ENCODE measurements around the gene FRMD4A.

FRMD4A gene

DNA sequence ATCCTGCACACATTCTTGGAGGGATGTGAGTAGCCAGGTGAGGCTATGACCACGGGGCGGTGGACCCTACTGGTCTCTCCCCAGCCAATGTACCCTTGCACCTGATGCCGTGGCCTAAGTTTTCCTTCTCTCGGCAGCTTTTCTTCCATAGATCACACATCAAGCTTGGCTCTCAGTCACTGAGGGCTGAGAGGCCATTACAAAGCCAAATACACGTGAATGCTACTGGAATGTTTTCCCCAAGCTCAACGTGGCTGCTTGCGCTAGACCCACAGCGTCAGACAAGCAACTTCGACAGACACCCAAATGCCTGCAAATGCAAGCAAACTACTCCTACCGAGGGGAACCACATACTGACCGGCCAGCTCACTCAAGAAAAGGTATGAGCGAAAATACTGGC is 660.8 kb downstream of the FRMD4A start:
- POLR2A ChIA-PET: no interaction called here
- CTCF ChIA-PET: interaction anchor here (0.7 kb wide), 1 partner anchor 12 kb away, joined by 4 read pairs; no protein-coding TSS in a partner anchor
- no peak for DNase-seq (ENCODE audit: extremely low spot score)
- TF ChIP-seq, protein P1, sequence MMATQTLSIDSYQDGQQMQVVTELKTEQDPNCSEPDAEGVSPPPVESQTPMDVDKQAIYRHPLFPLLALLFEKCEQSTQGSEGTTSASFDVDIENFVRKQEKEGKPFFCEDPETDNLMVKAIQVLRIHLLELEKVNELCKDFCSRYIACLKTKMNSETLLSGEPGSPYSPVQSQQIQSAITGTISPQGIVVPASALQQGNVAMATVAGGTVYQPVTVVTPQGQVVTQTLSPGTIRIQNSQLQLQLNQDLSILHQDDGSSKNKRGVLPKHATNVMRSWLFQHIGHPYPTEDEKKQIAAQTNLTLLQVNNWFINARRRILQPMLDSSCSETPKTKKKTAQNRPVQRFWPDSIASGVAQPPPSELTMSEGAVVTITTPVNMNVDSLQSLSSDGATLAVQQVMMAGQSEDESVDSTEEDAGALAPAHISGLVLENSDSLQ (IDR thresholded peaks at IDR 0.05): no peak
- TF ChIP-seq BHLHE40 (IDR thresholded peaks at IDR 0.05; ENCODE audit: borderline replicate concordance): no peak
- no peak for TF ChIP-seq CTBP1 (IDR thresholded peaks at IDR 0.05; ENCODE audit: borderline replicate concordance)
- no peak for TF ChIP-seq FOXM1 (IDR thresholded peaks at IDR 0.05; ENCODE audit: borderline replicate concordance)
- TF ChIP-seq TARDBP (IDR thresholded peaks at IDR 0.05): no peak
- no peak for TF ChIP-seq NFRKB (IDR thresholded peaks at IDR 0.05)
- TF ChIP-seq ZNF384 (IDR thresholded peaks at IDR 0.05): no peak
- TF ChIP-seq SP1 (IDR thresholded peaks at IDR 0.05): no peak
- no peak for TF ChIP-seq ARNT (IDR thresholded peaks at IDR 0.05)
- no peak for TF ChIP-seq HDGF (IDR thresholded peaks at IDR 0.05; ENCODE audit: borderline replicate concordance)
- TF ChIP-seq L3MBTL2 (conservative IDR thresholded peaks at IDR 0.05): no peak
- no peak for TF ChIP-seq SUZ12 (IDR thresholded peaks at IDR 0.05)
- TF ChIP-seq FOXA1 (IDR thresholded peaks at IDR 0.05): no peak
- TF ChIP-seq ELF4 (IDR thresholded peaks at IDR 0.05): no peak
- TF ChIP-seq FOXK2 (IDR thresholded peaks at IDR 0.05): no peak

DNA sequence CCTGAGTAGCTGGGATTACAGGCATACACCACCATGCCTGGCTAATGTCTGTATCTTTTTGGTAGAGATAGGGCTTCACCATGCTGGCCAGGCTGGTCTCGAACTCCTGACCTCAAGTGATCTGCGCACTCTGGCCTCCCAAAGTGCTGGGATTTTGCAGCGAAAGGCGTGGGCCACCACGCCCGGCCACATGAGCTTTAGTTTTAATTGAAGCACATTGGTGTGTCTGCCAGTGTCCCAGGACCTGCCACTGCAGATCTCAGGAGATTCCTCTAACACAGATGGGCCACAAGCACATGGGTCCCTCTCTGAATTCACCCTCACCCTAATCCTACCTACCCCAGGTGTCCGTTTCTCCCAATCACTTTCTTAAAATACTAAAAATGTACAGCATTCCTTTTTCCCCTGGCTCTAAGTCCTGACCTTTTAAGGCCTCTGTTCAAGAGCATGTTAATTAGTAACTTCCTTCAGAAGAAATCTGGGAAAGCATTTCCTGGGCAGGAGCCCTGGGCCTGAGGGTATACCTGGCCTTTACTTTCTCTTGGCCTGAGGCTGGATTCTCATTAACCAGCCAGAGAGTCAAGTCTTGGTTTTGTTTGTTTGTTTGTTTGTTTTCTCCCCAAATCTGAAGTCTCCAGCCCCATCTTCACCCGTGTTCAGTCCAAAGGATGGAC is 661.4 kb downstream of the FRMD4A start:
- TF ChIP-seq FOXA1 (IDR thresholded peaks at IDR 0.05) (no peak), L3MBTL2 (conservative IDR thresholded peaks at IDR 0.05) (no peak), ARNT (IDR thresholded peaks at IDR 0.05) (no peak), TARDBP (IDR thresholded peaks at IDR 0.05) (no peak), CTBP1 (IDR thresholded peaks at IDR 0.05; ENCODE audit: borderline replicate concordance) (no peak), ELF4 (IDR thresholded peaks at IDR 0.05) (no peak), BHLHE40 (IDR thresholded peaks at IDR 0.05; ENCODE audit: borderline replicate concordance) (no peak), LEF1 (IDR thresholded peaks at IDR 0.05; ENCODE audit: borderline replicate concordance) (no peak), SP1 (IDR thresholded peaks at IDR 0.05) (no peak), FOXK2 (IDR thresholded peaks at IDR 0.05) (no peak), ZNF384 (IDR thresholded peaks at IDR 0.05) (no peak), HDGF (IDR thresholded peaks at IDR 0.05; ENCODE audit: borderline replicate concordance) (no peak), SUZ12 (IDR thresholded peaks at IDR 0.05) (no peak), FOXM1 (IDR thresholded peaks at IDR 0.05; ENCODE audit: borderline replicate concordance) (no peak), NFRKB (IDR thresholded peaks at IDR 0.05) (no peak)
- TF ChIP-seq, protein P1 (IDR thresholded peaks at IDR 0.05): no peak
- DNase-seq (ENCODE audit: extremely low spot score): no peak
- ChIA-PET CTCF (interaction anchor here (0.7 kb wide), 1 partner anchor 12 kb away, joined by 4 read pairs; no protein-coding TSS in a partner anchor), POLR2A (no interaction called here)

DNA sequence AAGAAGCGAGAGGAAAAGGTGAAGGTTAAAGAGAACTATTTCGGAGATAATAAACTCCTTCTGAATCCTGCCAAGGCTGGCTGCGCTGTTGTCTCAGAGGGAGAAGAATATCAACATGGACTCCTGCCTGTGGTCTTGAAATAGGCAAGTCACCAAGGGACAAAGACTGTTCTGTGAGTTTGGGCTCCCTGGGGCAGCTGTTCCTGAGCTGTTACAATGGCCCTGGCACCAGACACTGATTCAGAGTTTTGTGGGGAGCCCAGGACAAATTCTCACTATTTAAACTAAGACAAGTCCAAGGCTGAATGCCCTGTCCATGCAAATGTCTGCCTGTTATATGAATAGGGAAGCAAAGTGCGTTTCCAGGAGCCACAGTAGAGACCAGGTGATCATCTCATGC is 662.6 kb downstream of the FRMD4A start:
- no peak for DNase-seq (ENCODE audit: extremely low spot score)
- ChIA-PET CTCF (no interaction called here), POLR2A (no interaction called here)
- TF ChIP-seq FOXA1 (IDR thresholded peaks at IDR 0.05): no peak
- TF ChIP-seq LEF1 (IDR thresholded peaks at IDR 0.05; ENCODE audit: borderline replicate concordance): no peak
- no peak for TF ChIP-seq BHLHE40 (IDR thresholded peaks at IDR 0.05; ENCODE audit: borderline replicate concordance)
- no peak for TF ChIP-seq ZNF384 (IDR thresholded peaks at IDR 0.05)
- no peak for TF ChIP-seq L3MBTL2 (conservative IDR thresholded peaks at IDR 0.05)
- TF ChIP-seq CTBP1 (IDR thresholded peaks at IDR 0.05; ENCODE audit: borderline replicate concordance): no peak
- TF ChIP-seq ARNT (IDR thresholded peaks at IDR 0.05): no peak
- TF ChIP-seq, protein P1 (IDR thresholded peaks at IDR 0.05): no peak
- TF ChIP-seq SUZ12 (IDR thresholded peaks at IDR 0.05): no peak
- no peak for TF ChIP-seq TARDBP (IDR thresholded peaks at IDR 0.05)
- TF ChIP-seq ELF4 (IDR thresholded peaks at IDR 0.05): no peak
- no peak for TF ChIP-seq FOXM1 (IDR thresholded peaks at IDR 0.05; ENCODE audit: borderline replicate concordance)
- no peak for TF ChIP-seq NFRKB (IDR thresholded peaks at IDR 0.05)
- TF ChIP-seq SP1 (IDR thresholded peaks at IDR 0.05): no peak
- TF ChIP-seq HDGF (IDR thresholded peaks at IDR 0.05; ENCODE audit: borderline replicate concordance): no peak
- no peak for TF ChIP-seq FOXK2 (IDR thresholded peaks at IDR 0.05)

DNA sequence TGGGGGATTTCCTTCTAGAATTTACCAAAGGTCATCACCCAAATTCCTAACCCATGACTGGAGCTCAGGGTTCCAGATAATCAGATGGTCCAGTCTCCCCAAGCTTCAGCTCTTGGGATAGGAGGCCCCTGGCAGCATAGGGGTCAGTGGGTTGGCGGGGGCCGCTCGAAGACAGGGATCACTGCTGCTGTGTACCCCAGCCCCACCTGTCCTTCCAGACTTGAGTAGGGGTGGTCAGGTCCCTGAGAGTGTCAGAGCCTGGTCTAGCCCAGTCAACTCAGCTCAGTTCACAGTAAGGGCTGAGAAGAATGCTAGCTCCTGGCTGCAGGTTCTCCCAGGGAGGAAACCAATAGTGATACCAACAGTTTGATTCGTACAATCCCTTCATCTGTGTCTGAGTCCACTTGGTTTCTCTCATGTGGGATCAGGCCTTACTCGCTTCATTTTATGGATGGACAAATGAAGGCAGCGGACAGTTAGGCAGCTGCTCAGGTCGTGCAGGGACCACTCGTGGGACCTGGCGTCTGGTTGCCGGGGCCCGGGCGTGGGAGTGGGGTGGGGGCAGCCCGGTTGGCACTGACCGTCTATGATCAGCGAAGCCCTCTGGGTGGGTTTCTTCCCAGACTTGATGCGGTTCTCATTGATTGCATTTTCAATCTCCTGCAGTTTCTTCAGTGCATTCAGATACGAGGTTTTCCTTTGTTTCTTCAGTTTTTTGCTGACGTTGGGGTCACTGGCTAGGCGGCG is 665.0 kb downstream of the FRMD4A start:
- TF ChIP-seq FOXM1 (IDR thresholded peaks at IDR 0.05; ENCODE audit: borderline replicate concordance) (no peak), CTBP1 (IDR thresholded peaks at IDR 0.05; ENCODE audit: borderline replicate concordance) (no peak), ELF4 (IDR thresholded peaks at IDR 0.05) (no peak), ZNF384 (IDR thresholded peaks at IDR 0.05) (no peak), FOXA1 (IDR thresholded peaks at IDR 0.05) (no peak), SUZ12 (IDR thresholded peaks at IDR 0.05) (no peak), LEF1 (IDR thresholded peaks at IDR 0.05; ENCODE audit: borderline replicate concordance) (no peak), HDGF (IDR thresholded peaks at IDR 0.05; ENCODE audit: borderline replicate concordance) (no peak), SP1 (IDR thresholded peaks at IDR 0.05) (no peak), FOXK2 (IDR thresholded peaks at IDR 0.05) (no peak), L3MBTL2 (conservative IDR thresholded peaks at IDR 0.05) (no peak), TARDBP (IDR thresholded peaks at IDR 0.05) (no peak), ARNT (IDR thresholded peaks at IDR 0.05) (no peak), BHLHE40 (IDR thresholded peaks at IDR 0.05; ENCODE audit: borderline replicate concordance) (no peak), NFRKB (IDR thresholded peaks at IDR 0.05) (no peak)
- TF ChIP-seq, protein P1 (IDR thresholded peaks at IDR 0.05): no peak
- DNase-seq (ENCODE audit: extremely low spot score): no peak
- POLR2A ChIA-PET: no interaction called here
- CTCF ChIA-PET: no interaction called here
